ENCODE data around the gene E2F4.

The E2F4 gene

GRCh38 chr16:67192781-67193361 is 916 bp downstream of the E2F4 start:
- DNase-seq, result no peak

- no peak for DNase-seq
Observed at GRCh38 chr16:67193536-67193935, 1.6 kb downstream of the E2F4 start.

- DNase-seq, result no peak
Observed at GRCh38 chr16:67194260-67194659, 2.3 kb downstream of the E2F4 start.

- DNase-seq, result no peak
Observed at GRCh38 chr16:67195676-67196075, 3.7 kb downstream of the E2F4 start.

- DNase-seq, result no peak
Observed at GRCh38 chr16:67196881-67197280, 4.9 kb downstream of the E2F4 start.

GRCh38 chr16:67197704-67198103 is 5.7 kb downstream of the E2F4 start:
- no peak for DNase-seq

GRCh38 chr16:67198238-67198734 is 6.3 kb downstream of the E2F4 start:
- no peak for DNase-seq

GRCh38 chr16:67199011-67199807 is 7.3 kb downstream of the E2F4 start, which contains the start of gene ELMO3:
Gene ELMO3, plus strand, starts transcription at chr16:67199131. Its CDS starts 196 bp downstream, at chr16:67199327.
- peak; percentile 1 for DNase-seq

- no peak for DNase-seq
Observed at GRCh38 chr16:67199808-67200198, 7.8 kb downstream of the E2F4 start.

- DNase-seq, result no peak
Observed at GRCh38 chr16:67200491-67200890, 8.5 kb downstream of the E2F4 start.

- no peak for DNase-seq
Observed at GRCh38 chr16:67201411-67202345, 9.7 kb downstream of the E2F4 start.

GRCh38 chr16:67202426-67202825 is 10.5 kb downstream of the E2F4 start:
- no peak for DNase-seq

- no peak for DNase-seq
Observed at GRCh38 chr16:67202956-67203493, 11.1 kb downstream of the E2F4 start.

GRCh38 chr16:67204076-67204475 is 12.1 kb downstream of the E2F4 start:
- no peak for DNase-seq

- DNase-seq, result no peak
Observed at GRCh38 chr16:67206129-67206837, 14.3 kb downstream of the E2F4 start.

GRCh38 chr16:67206838-67207248 is 14.9 kb downstream of the E2F4 start:
- no peak for DNase-seq

- DNase-seq, result no peak
Observed at GRCh38 chr16:67207249-67208091, 15.5 kb downstream of the E2F4 start.

GRCh38 chr16:67208154-67208896 is 16.4 kb downstream of the E2F4 start:
- no peak for DNase-seq

GRCh38 chr16:67209565-67209964 is 17.6 kb downstream of the E2F4 start:
- no peak for DNase-seq

Measured in NCI-H1048 (cell line).